Left ventricle myocardium superior (tissue), 1 donor: ENCODE data around the gene COTL1. TPM values are rescaled to one million over a fixed set of nuclear protein-coding genes. Genes with fewer than 3 reads are reported as not detected.

Source experiments
- ATAC-seq: fragments of 200-7000 bp; cut with Tn5 transposase; one replicate; pipeline ENCODE4 v1.9.1; 2020; ENCODE audit warnings: mild to moderate bottlenecking, moderate library complexity
- DNase-seq: peaks from one replicate; pipeline ENCODE4 v3.0.0-alpha.2; 2020
- intact Hi-C: fragments of 100-400 bp; cut with micrococcal nuclease; formaldehyde crosslinking; loops from one replicate; pipeline ENCODE4 v1.11.0; 2022
- total RNA-seq: library from RNA; stranded (reverse); fragmentation: NEBNext Ultra II Directional; extraction: Animal tissue kit (Norgen Biotek cat#: 25700); gene quantifications from one replicate; pipeline ENCODE4 v1.2.1, GENCODE V29; 2021
- donor health status: DM: no; HTN: yes; CAD: no; lungs with severe emphysema.

COTL1 gene
- total RNA-seq, 1 donor from 2014 or later: 11.8 TPM

GRCh38 chr16:84544031-84544773 lies 73.7 kb downstream of the COTL1 start:
- no peak for DNase-seq
- no peak for ATAC-seq
- intact Hi-C loops: no loop called here

GRCh38 chr16:84543253-84543652 lies 74.6 kb downstream of the COTL1 start:
- no peak for DNase-seq
- ATAC-seq: no peak
- intact Hi-C loops: no loop called here

- DNase-seq: no peak
- intact Hi-C loops: no loop called here
- ATAC-seq: no peak
These were observed 75.7 kb downstream of the COTL1 start for GRCh38 chr16:84541999-84542817.

GRCh38 chr16:84540194-84540593 lies 77.7 kb downstream of the COTL1 start:
- DNase-seq: no peak
- intact Hi-C loops: no loop called here
- ATAC-seq: no peak

- no peak for DNase-seq
- intact Hi-C loops: no loop called here
- no peak for ATAC-seq
These were observed 79.5 kb downstream of the COTL1 start for GRCh38 chr16:84538222-84538840.

- no peak for DNase-seq
- intact Hi-C loops: no loop called here
- ATAC-seq: peak; percentile 12
These were observed 80.3 kb downstream of the COTL1 start for GRCh38 chr16:84537491-84538151.

GRCh38 chr16:84535851-84536250 lies 82.0 kb downstream of the COTL1 start:
- no peak for ATAC-seq
- no peak for DNase-seq
- intact Hi-C loops: no loop called here

- DNase-seq (no peak), ATAC-seq (no peak)
- intact Hi-C loops: no loop called here
These were observed 82.5 kb downstream of the COTL1 start for GRCh38 chr16:84535408-84535807.

GRCh38 chr16:84534815-84535214 lies 83.1 kb downstream of the COTL1 start:
- DNase-seq (no peak), ATAC-seq (no peak)
- intact Hi-C loops: no loop called here

- intact Hi-C loops: no loop called here
- ATAC-seq (peak; percentile 53), DNase-seq (no peak)
These were observed 84.9 kb downstream of the COTL1 start for GRCh38 chr16:84532855-84533486.

GRCh38 chr16:84532291-84532724 lies 85.6 kb downstream of the COTL1 start:
- ATAC-seq (peak; percentile 93), DNase-seq (peak; percentile 66)
- intact Hi-C loops: no loop called here

- intact Hi-C loops: no loop called here
- no peak for ATAC-seq
- DNase-seq: no peak
These were observed 86.2 kb downstream of the COTL1 start for GRCh38 chr16:84531671-84532111.

GRCh38 chr16:84530590-84530989 lies 87.3 kb downstream of the COTL1 start:
- intact Hi-C loops: no loop called here
- ATAC-seq (no peak), DNase-seq (no peak)

- ATAC-seq (no peak), DNase-seq (no peak)
- intact Hi-C loops: no loop called here
These were observed 88.3 kb downstream of the COTL1 start for GRCh38 chr16:84529607-84530006.

- ATAC-seq (no peak), DNase-seq (no peak)
- intact Hi-C loops: no loop called here
These were observed 89.6 kb downstream of the COTL1 start for GRCh38 chr16:84528322-84528721.

- intact Hi-C loops: no loop called here
- ATAC-seq (no peak), DNase-seq (no peak)
These were observed 90.2 kb downstream of the COTL1 start for GRCh38 chr16:84527532-84528269.

- intact Hi-C loops: no loop called here
- ATAC-seq (peak; percentile 67), DNase-seq (no peak)
These were observed 90.9 kb downstream of the COTL1 start for GRCh38 chr16:84526794-84527531.
